HG03108 (cell line): ENCODE data around the gene MYO1F.
"Not testable (repeated sequence)": the region's sequence is repeated elsewhere in the genome, so short reads cannot be mapped to it uniquely, and the experiment has no call there.

ENCODE experiments used
- ATAC-seq: cut with Tn5 transposase; IDR thresholded peaks from one replicate; pipeline ENCODE4 v1.9.1; 2021; ENCODE audit warnings: moderate library complexity; ENCODE audit not compliant: unreplicated experiment

MYO1F gene

DNA sequence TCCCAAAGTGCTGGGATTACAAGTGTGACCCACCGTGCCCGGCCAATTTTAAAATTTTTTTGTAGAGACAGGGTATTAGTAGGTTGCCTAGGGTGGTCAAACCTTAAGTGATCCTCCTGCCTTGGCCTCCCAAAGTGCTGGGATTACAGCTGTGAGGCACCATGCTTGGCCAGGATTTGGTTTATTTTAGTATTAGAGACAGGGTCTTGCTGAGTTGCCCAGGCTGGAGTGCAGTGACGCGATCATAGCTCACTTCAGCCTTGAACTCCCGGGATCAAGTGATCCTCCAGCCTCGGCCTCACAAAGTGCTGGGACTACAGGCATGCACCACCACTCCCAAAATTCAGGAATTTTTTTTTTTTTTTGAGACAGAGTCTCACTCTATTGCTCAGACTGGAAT lies 57.9 kb downstream of the MYO1F start:
- ATAC-seq, result no peak

DNA sequence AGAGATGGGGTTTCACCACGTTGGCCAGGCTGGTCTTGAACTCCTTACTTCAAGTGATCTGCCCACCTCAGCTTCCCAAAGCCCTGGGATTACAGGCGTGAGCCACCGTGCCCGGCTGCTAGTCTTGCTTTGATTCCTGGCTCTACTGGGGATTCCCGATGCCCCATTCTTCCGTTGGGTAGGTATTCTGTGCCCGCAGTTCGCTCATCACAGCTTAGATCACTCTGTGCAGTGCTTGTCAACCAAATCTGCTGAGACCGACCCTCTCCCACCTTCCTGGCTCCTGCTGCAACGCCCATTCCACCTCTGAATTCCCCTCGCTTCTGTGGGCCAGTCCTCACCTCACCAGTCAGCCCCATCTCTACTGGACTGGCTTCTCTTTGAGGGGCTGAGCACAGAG lies 58.7 kb downstream of the MYO1F start:
- no peak for ATAC-seq

GRCh38 chr19:8517551-8518442 lies 59.4 kb downstream of the MYO1F start:
- ATAC-seq, result no peak

GRCh38 chr19:8515317-8515716 lies 61.9 kb downstream of the MYO1F start:
- no peak for ATAC-seq

DNA sequence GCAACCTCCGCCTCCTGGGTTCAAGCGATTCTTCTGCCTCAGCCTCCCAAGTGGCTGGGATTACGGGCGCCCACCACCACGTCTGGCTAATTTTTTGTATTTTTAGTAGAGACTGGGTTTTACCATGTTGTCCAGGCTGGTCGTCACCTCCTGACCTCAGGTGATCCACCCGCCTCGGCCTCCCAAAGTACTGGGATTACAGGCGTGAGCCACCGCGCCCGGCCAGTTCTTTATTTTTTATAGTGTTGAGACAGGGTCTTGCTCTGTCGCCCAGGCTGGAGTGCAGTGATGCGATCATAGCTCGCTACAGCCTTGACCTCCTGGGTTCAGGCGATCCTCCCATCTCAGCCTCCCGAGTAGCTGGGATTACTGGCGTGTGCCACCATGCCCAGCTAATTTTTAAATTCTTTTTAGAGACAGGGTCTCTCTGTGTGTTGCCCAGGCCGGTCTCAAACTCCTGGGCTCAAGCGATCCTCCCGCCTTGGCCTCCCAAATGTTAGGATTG lies 62.7 kb downstream of the MYO1F start:
- not testable (repeated sequence) for ATAC-seq

GRCh38 chr19:8513687-8514504 lies 63.3 kb downstream of the MYO1F start, which contains the start of gene ZNF414:
Gene ZNF414 (minus strand): TSS chr19:8514167. CDS start chr19:8514046, 121 bp downstream.
- ATAC-seq, result peak; percentile 80

- ATAC-seq, result no peak
These were observed 64.1 kb downstream of the MYO1F start for GRCh38 chr19:8513036-8513686.

- no peak for ATAC-seq
These were observed 64.9 kb downstream of the MYO1F start for GRCh38 chr19:8512115-8512967.

GRCh38 chr19:8511573-8512101 lies 65.6 kb downstream of the MYO1F start:
- no peak for ATAC-seq

- ATAC-seq, result no peak
These were observed 66.6 kb downstream of the MYO1F start for GRCh38 chr19:8510589-8511115.

- ATAC-seq, result no peak
These were observed 70.8 kb downstream of the MYO1F start for GRCh38 chr19:8506402-8506957.

GRCh38 chr19:8505680-8506401 lies 71.4 kb downstream of the MYO1F start:
- peak; percentile 50 for ATAC-seq

- ATAC-seq, result no peak
These were observed 72.3 kb downstream of the MYO1F start for GRCh38 chr19:8504919-8505318.

DNA sequence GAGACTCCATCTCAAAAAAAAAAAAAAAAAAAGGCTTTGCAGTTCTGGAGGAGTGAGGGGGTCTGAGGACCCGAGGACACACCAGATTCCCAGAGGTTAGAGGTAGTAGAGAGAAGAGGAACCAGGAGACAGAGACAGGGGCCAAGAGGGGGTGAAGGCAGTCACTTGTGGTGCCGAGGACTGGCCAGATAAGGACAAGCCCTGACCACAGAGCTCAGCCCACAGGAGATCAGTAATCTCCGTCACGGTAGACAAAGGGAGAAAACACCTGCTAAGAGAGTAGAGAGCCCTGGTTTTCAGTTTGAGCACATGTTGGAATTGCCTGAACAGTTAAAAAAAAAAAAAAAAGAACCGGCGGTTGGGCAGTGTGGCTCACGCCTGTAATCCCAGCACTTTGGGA lies 73.1 kb downstream of the MYO1F start:
- ATAC-seq, result no peak

- ATAC-seq, result no peak
These were observed 73.7 kb downstream of the MYO1F start for GRCh38 chr19:8503510-8503909.

DNA sequence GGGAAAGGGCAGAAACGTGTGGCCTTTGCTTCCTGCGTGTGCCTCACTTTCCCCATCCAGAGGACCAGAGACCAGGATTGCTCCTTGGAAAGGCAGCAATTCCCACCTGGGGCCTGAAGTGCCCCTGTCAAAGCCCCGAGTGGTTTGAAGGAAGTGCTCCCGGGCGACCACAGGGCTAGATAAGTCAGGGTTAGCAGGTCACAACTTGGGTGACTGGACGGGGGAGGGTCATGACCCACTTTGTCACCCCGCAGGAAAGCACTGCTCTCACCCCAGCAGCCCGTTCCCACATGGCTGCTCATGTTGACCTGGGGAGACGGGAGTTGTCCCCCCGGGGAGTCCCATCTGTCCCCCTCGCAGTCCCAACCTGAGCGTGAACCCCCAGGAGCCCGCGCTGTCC lies 75.3 kb downstream of the MYO1F start:
- no peak for ATAC-seq

GRCh38 chr19:8501516-8501915 lies 75.7 kb downstream of the MYO1F start:
- no peak for ATAC-seq

DNA sequence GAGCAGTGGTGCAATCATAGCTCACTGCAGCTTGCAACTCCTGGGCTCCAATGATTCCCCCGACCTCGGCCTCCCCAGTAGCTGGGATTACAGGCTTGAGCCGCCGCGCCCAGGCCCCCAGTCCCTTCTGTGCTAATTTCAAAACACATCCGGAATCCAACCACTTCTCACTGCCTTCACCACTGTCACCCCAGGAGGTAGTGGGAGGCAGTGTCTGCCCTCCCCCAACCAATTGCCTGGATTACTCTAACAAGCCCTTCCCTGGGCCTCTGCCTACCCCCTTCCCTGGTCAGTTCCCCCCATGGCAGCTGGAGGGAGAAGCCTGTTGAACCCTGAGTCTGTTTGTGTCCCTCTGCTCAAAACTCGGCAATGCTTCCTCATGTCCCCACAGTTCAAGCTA lies 77.1 kb downstream of the MYO1F start:
- no peak for ATAC-seq
